GM13976 (cell line): ENCODE results near the gene MXD1.
"Not testable (repeated sequence)": the region's sequence is repeated elsewhere in the genome, so short reads cannot be mapped to it uniquely, and the experiment has no call there.

Experiments used
- DNase-seq: peaks from one replicate; pipeline ENCODE4 v3.0.0; 2012; ENCODE audit warnings: low spot score
- in situ Hi-C: fragments of 300-500 bp; cut with MboI; formaldehyde crosslinking; loops from one replicate; pipeline ENCODE4 v1.12.0; 2022; ENCODE audit warnings: low sequenced_read_pairs, mixed read lengths, inconsistent platforms; ENCODE audit not compliant: unreplicated experiment
- TF ChIP-seq, protein P1 (sequence below): IDR thresholded peaks from 2 replicates; pipeline ENCODE4 v1.5.1; 2012; ENCODE audit warnings: borderline replicate concordance, mild to moderate bottlenecking; ENCODE audit not compliant: insufficient read depth; ENCODE audit errors: extremely low read depth, missing control alignments, control extremely low read depth

MXD1 gene

DNA sequence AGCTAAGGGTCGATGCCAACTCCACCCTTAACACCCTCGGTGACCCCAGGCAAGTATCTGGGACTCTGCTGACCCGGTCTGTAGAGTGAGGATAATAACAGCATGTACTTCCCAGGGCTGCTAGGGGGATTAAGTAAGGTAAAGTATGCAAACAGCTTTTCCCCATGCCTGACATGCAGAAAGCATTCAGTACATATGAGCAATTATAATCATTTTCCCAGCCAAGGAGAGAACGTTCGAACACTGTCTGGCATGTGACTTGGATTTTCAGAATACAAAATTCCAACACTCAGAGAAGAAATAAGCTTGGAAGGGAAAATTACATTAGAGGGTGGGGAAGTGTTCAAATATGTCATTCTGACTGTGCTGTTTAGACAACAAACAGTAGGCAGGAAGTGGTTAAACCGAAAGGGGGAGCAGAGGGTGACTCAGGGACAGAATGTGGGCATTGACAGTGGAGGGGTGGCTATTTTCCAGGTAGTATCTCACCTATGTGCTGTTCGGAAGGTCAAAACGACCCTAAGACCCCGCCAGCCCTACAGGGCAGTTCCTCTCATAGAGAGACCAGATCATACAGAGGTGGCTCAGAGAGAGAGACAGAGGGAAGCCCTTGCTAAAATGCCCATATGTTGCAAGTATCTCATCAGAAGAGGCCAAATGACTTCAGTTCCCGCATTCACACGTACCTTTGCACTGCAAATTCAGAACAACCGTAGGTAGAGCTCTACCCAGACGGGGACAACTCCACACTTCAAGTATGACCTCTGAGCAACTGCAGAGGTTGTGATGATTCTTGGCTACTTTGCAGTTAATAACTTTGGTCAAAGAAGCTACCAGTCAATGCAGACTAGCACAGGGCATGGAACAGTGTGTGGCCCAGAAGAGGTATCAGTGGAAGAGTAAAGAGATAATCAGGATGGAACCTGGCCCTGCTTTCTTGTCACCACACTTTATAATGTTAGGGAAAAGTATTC is 31.7 kb downstream of the MXD1 start:
- DNase-seq, result peak; percentile 70
- TF ChIP-seq, protein P1, sequence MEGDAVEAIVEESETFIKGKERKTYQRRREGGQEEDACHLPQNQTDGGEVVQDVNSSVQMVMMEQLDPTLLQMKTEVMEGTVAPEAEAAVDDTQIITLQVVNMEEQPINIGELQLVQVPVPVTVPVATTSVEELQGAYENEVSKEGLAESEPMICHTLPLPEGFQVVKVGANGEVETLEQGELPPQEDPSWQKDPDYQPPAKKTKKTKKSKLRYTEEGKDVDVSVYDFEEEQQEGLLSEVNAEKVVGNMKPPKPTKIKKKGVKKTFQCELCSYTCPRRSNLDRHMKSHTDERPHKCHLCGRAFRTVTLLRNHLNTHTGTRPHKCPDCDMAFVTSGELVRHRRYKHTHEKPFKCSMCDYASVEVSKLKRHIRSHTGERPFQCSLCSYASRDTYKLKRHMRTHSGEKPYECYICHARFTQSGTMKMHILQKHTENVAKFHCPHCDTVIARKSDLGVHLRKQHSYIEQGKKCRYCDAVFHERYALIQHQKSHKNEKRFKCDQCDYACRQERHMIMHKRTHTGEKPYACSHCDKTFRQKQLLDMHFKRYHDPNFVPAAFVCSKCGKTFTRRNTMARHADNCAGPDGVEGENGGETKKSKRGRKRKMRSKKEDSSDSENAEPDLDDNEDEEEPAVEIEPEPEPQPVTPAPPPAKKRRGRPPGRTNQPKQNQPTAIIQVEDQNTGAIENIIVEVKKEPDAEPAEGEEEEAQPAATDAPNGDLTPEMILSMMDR, result no peak
- in situ Hi-C loops, result no loop called here

DNA sequence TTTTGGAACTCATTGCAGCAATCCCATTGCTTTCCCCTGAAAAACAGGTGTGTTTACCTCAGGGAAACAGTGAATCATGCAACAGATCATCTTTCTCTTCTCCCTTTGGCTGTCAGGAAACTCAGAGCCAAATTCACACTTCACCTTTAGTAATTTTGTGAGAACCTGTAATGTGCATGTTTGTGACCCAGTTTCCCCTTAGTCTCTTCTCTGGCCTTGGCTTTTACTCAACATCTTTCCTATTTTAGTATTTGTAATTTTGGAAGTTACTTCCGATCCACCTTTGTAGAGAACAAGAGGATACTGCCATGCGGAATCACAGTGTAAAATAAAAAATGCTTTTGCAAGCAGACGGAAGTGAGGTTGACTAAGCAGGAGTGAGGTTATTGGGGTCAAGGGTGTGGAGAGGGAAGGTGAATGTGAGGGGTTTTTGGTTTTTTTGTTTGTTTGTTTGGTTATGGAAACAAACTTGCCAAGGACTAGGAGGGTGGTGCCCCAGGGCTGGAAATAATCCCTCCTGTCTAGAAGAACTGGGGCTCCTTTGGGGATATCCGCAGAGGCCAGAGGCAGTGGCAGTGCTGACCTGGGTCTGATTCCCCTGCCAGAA is 32.5 kb downstream of the MXD1 start:
- TF ChIP-seq, protein P1, result no peak
- DNase-seq, result no peak
- in situ Hi-C loops, result no loop called here

DNA sequence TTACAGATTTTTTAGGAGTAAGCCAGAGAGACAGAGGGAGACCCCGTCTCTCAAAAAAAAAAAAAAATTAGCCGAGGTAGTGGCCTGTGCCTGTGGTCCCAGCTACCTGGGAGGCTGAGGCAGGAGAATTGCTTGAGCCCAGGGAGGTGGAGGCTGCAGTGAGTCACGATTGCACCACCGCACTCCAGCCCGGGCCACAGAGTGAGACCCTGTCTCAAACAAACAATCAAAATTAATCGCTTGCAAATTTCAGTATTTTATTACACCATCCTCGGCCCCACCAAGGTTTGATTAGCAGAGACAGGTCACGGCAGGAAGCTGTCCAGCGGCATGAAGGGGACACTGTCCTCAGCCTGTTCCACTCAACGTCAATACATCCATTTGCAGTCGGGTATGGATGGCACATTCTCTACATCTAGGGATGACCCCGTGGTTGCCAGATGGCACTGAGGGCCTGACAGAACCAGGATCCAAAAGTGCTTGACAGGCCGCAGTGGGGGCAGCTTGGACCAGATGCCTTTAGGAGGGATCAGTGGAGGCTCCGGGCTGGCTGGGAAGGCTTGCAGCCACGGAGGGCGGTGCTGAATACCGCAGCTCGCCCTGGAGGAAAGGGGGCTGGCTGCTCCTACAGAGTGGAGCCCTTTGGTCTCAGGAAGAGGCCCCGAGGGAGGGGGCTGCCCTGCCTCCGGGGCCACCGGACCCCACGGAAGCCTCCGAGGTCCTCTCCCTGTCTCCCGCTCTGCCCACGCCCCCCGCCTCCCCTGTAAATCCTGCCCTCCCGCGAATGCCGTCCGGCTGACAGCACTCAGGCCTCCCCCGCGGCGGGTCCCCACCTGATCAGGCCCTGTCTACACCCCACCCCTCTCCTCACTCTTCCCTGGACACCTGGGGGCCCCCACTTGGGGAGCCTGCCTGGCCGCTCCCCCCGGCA is 33.4 kb downstream of the MXD1 start:
- in situ Hi-C loops, result no loop called here
- DNase-seq, result no peak
- TF ChIP-seq, protein P1, result no peak

DNA sequence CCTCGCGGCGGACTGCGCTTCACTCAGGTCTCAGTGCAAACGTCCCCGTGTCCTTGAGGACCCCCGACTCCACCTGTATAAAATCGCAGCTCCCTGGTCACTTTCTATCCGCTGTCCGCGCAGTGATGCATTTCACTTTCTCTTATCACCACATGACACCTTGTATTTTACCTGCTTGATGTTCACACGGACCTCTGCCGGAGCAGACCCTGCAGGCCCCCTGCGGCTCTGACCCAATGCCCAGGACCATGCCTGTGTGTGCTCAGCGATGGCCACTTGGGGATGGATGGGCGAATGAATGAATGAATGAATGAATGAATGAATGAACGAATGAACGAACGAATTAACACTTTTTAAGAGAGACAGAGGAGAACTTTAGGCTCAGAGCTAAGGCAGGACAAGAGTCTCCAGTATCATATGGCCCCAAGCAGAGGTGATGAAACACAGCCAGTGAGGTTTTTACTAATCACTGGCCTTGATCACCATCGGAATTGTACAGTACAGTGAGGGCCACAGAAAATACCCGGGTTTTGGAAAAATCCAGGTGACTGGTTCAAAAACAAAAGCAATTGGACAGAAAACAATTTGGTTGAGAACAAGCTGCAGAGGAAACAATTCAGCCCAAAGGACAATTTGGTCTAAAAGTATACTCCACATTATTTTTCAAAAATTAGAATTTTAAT is 34.2 kb downstream of the MXD1 start:
- no peak for DNase-seq
- in situ Hi-C loops, result no loop called here
- TF ChIP-seq, protein P1, result no peak

DNA sequence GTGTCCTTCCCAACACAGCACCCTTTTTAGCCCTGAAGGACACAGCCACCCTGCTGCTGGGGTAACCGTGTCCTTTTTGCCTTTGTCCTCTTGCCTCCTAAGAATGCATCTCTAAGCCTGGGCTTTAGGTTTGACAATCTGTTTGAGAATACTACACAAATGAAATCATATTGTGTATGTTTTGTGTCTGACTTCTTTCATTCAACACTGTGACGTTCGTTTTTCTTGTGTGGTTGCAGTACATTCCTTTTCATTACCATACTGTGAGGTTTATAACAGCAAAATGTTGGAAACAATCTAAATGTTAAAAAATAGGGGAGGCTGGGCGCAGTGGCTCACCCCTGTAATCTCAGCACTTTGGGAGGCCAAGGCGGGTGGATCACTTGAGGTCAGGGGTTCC is 35.3 kb downstream of the MXD1 start:
- TF ChIP-seq, protein P1, result no peak
- in situ Hi-C loops, result no loop called here
- no peak for DNase-seq

DNA sequence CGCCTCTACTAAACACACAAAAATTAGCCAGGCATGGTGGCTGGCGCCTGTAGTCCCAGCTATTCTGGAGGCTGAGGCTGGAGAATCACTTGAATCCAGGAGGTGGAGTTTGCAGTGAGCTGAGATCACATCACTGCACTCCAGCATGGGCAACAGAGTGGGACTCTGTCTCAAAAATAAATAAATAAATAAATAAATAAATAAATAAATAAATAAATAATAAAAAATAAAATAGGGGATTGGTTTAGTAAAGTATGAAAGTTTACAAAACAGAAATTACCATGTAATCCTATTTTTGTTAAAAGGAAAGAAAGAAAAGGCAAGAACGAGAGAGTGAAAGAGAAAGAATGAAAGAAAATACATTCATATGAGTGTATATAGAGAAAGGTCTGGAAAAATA is 35.8 kb downstream of the MXD1 start:
- DNase-seq, in situ Hi-C loops: not testable (repeated sequence)
